ENCODE results near the gene RPS15. TPM values are rescaled to one million over a fixed set of nuclear protein-coding genes. Genes with fewer than 3 reads are reported as not detected.

The RPS15 gene
- total and polyA plus RNA-seq, 2 of the 13 experiments (the other 11 are each of a cell fraction or from before 2014, with no cell fraction given), result 695 to 1,411 TPM

- Histone ChIP-seq H3K9me3 (ENCODE audit: low read length) (no peaks in the 10 kb centered on the region), H3K4me3 (replicated peaks in 1 of 3; ENCODE audit: insufficient read depth in 1 of 3, low read depth in 2 of 3, low read length in 3 of 3) (no peak overlapping the region), H3K4me1 (ENCODE audit: insufficient read depth, low read length) (peaks cover 26% of the 10 kb centered on the region), H4K20me1 (ENCODE audit: insufficient read depth, low read length) (no peaks in the 10 kb centered on the region), H3K27ac (ENCODE audit: extremely low read length, insufficient read depth, low read length) (no peak overlapping the region), H3K36me3 (replicated peaks in 1 of 2; ENCODE audit: control insufficient read depth in 1 of 2, insufficient read depth in 2 of 2, low read length in 2 of 2) (no peaks in the 10 kb centered on the region), H3K9ac (ENCODE audit: insufficient read depth, low read depth, low read length) (no peak overlapping the region), H2AFZ (ENCODE audit: low read length) (no peak overlapping the region), H3K4me2 (ENCODE audit: low read depth, low read length) (no peak overlapping the region), H3K27me3 (ENCODE audit: control insufficient read depth in 1 of 2, insufficient read depth in 2 of 2, low read length in 2 of 2) (no peaks in the 10 kb centered on the region), H3K79me2 (ENCODE audit: insufficient read depth, low read length) (peaks cover 6% of the 10 kb centered on the region)
- POLR2A ChIA-PET, result interaction anchor here (0.5 kb wide), 1 partner anchor 303 kb away, joined by 4 read pairs; no protein-coding TSS in a partner anchor
- intact Hi-C loops (cut with micrococcal nuclease; ENCODE audit: unreplicated experiment) (no loop called here), in situ Hi-C loops (cut with HindIII; ENCODE audit: extremely low pct_ligation_motif_present, low pct_unique_long_range_greater_than_20kb) (no loop called here)
- no TSS peak for BruUV-seq (replicated peaks)
- FAIRE-seq (no peak), DNase-seq (ENCODE audit: low spot score) (no peak), ATAC-seq (no peak)
- TF ChIP-seq ZNF142 (CRISPR knock-in tag; IDR thresholded peaks at IDR 0.05), result no peak
- CTCF ChIA-PET (ENCODE audit: low intra/inter-chr PET ratio, low total read pairs), result no interaction called here
- 77% methylated on average over 23 of the region's 40 CpGs for WGBS (ENCODE audit: low lambda C conversion rate)
These were observed 49.5 kb downstream of the RPS15 start for GRCh38 chr19:1487576-1488281.
